ENCODE data around the gene PLXDC1.
"Not testable (repeated sequence)": the region's sequence is repeated elsewhere in the genome, so short reads cannot be mapped to it uniquely, and the experiment has no call there.

Gene PLXDC1

DNA sequence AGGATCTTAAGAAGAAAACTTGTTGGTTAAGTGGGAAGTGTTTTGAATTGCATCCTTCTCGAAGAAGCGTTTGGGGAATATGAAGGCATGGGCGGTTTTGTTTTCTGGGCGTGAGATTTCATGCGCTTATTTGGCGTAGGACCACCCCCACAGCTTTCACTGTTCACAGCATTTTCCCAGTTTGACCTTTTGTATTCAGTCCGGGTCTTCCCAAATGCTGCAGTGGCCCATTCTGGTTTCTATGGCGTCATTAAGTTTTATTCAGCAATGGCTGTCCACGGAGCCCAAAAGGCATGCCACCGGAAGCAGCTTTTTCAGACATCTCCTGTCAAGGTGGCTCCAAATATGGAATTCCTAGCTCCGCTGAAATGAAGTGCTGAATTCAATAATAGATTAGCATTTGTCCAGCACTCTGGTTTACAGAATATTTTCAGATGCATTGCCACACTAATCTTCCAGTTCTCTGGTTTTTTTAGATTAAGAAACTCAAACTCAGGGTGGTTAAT, 93.7 kb downstream of the PLXDC1 start:
- no peak for DNase-seq

DNA sequence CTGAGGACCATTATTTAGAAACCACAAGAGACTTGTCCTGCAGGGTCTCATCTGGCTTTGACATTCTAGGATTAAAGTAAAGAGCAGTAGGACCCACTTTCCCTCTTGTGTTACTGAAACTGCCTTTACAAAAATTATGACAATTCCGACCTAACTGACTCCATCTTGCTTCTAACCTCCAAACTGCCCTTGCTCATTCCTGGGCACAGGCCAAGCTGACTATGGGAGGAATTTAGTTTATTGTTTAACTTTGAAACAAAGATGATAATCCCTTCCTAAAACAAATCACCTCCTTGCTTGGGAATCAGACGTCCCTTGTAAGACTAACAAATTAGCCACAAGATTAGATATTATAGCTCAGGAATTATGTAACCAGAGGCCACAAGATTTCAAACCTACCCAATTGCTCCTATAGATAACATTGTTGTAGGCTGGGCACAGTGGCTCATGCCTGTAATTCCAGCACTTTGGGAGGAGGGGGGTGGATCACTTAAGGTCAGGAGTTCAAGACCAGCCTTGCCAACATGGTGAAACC, 97.3 kb downstream of the PLXDC1 start:
- DNase-seq = no peak

DNA sequence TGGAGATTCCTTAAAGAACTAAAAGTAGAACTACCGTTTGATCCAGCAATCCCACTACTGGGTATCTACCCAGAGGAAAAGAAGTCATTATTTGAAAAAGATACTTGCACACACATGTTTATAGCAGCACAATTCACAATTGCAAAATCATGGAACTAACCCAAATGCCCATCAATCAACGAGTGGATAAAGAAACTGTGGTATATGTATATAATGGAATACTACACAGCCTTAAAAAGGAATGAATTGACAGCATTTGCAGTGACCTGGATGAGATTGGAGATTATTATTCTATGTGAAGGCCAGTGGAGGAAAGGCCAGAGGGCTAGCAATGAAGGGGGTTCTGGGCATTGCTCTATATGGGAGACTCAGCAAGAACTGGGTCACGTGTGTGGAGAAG, 99.0 kb downstream of the PLXDC1 start:
- DNase-seq = not testable (repeated sequence)

DNA sequence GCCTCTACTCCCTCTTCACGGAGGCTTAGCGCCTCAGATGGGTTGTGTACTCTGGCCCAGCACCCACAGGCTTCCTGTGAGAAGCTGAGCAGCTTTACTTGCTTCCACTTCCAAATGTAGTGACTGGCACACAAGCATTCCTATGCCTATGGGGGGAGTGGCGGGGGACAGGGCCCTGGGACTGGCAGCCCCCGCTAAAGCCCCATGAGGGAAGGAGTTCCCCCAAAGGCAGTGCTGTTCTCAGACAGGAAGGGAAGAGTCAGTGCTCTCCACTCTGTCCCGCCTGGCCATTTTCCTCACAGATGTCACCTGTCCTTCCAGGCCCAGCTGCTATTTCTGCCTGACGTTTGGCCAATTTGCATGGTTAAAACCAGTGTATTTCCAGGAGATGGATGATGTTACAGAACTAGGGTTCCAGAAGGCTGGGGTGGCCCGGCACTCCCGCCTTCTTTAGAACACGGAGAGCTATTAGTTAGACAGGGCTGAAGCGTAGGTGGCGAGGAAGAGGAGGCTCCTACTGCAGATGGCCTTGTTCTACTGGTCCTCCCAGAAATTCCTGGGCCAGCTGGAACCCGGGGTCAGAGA, 100.3 kb downstream of the PLXDC1 start:
- DNase-seq = no peak

DNA sequence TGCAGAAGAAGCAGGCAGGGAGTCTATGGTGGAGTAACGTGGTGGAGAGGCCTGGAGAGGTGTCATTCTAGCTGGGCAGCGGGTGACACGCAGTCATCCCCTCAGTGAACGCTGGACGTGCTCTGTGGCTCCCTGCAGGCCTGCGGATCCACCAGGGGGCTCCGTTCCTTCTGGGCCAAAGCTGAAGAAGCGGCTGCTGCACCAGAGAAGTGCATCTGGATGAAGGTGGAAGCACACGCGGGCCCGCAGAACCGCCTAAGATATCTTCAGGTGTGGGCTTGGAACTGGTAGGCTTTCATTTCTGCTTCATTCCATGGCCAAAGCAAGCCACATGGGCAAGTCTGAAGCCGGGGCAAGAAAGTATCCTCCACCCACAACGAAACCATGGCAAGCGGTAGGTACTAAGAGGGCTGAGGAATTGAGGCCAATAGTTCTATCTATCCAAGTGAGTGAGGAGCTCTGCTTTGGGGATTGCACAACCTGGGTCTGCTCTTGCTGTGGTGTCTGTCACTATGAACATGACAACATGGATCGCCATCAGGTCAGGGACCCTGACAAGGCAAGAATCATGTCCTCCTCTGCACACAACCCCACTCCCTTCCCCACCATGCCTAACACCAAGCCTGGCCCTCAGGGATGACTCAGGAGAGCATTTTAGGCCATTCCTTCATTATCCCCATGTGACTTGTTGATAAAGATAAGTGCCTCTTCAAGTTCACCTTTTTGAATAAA, 105.3 kb downstream of the PLXDC1 start:
- DNase-seq = no peak

DNA sequence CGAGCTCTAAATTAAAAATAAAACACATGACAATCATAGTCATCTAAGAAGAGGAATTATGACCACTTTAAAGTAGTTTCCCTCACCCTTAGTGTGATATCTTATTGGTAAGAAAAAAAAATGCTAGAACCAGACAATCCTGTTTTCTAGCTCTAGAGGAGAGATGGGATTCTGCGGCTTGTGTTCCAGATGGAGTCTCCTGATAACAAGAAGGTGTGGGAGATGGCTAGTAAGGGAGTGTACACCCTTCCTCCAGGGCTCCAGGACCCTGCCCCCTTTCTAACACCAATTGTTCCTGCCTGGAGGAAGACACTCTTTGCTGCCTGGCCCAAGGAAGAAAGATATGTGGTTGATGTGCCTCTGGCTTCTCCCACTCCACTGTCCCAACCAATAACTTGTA, 115.4 kb downstream of the PLXDC1 start:
- DNase-seq = no peak

DNA sequence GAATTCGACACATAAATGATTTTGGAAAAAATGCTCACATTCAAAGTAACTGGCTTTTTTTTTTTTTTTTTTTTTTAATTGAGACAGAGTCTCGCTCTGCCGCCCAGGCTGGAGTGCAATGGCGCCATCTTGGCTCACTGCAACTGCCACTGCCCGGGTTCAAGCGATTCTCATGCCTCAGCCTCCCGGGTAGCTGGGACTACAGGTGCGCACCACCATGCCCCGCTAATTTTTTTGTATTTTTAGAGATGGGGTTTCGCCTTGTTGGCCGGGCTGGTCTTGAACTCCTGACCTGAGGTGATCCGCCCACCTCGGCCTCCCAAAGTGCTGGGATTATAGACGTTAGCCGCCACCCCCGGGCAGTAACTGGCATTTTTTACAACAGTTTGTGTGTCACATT, 115.9 kb downstream of the PLXDC1 start:
- DNase-seq = not testable (repeated sequence)

DNA sequence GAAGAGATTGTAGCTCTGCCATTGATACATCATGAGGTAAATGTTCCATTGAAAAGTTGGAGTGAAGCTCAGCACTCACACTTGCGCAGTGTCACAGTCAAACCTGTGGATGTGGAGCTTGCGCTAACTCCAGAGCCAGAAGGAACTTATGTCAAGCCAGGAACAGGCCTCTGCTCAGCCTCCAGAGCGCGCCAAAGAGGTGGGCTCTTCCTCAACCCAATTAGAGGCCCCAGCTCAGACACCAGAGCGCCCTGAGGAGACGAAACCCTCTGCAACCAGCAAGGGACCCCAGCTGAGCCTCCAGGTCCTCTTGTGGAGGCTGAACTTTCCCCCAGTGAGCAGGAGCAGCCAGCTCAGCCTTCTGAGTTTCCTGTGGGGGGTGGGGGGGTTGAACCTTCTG, 122.7 kb downstream of the PLXDC1 start:
- DNase-seq = no peak

DNA sequence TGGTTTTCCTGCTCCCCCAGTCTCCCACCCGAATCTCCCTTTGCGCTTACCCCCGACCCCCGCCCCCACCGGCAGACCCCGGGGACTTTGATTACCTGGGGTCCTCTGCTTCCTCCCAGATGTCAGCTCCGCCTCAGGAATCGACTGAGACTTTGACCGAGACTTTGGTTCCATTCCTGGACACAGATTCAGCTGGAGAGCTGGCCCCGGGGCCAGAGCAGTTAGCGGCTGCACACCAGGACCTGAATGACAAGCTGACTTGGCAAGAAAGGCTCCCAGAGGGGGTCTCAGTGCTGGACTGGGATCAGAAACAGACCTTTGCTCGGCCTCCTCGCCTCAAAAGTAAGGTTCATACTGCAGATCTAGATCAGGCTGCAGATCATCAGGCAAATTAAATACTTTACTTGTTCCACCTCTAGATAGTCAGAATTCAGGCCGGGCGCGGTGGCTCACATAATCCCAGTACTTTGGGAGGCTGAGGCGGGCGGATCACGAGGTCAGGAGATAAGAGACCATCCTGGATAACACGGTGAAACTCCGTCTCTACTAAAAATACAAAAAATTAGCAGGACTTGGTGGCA, 123.9 kb downstream of the PLXDC1 start:
- DNase-seq = no peak

DNA sequence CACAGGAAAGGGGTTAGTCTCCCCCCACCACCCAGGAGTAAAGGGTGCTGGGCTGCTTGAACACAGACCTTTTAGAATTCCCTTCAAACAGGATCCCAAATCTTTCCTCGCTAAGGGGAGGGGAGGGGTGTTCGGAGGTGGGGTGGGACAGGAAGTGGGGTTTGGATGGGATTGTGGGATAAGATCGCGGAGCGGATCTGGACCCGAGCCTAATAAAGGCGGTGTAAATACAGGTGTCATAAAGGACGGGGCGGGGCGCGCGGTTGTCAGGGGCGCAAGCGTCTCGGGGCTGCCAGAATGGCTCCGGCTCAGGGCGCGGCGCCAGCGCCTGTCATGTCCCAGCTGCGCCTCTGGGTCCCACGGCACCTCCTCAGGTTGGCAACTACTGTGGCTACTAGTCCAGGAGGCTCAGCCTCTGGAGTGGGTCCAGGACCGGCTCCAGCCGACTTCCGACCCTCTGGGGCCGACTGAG, 124.4 kb downstream of the PLXDC1 start:
- peak; percentile 11 to 15 for DNase-seq

DNA sequence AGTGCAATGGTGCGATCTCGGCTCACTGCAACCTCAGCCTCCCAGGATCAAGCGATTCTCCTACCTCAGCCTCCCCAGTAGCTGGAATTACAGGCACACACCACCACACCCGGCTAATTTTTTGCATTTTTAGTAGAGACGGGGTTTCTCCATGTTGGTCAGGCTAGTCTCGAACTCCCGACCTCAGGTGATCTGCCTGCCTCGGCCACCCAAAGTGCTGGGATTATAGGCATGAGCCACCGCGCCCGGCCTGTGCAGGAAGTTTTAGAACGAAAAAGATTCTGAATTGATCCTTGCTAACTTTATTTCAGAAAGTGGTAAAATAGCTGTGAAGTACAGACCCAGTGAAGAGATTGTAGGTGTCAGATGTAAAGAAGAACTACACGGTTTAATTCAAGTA, 125.1 kb downstream of the PLXDC1 start:
- DNase-seq = not testable (repeated sequence)

DNA sequence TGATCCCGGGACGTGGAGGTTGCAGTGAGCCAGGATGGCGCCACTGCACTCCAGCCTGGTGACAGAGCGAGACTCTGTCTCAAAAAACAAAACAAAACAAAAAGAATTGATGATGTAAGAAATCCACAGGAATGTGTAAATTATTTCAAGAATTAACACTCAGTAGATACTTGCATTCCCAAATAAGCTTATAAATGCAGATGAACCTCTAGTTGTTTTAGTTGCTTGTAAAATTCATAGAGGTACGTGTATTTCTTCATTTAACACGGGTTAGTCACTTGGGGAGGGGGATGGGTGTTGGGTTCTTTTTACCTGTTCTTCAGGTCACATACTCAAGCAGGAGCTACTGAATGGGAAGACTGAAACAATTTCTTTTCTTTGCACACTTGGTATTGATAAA, 128.5 kb downstream of the PLXDC1 start:
- no peak for DNase-seq

DNA sequence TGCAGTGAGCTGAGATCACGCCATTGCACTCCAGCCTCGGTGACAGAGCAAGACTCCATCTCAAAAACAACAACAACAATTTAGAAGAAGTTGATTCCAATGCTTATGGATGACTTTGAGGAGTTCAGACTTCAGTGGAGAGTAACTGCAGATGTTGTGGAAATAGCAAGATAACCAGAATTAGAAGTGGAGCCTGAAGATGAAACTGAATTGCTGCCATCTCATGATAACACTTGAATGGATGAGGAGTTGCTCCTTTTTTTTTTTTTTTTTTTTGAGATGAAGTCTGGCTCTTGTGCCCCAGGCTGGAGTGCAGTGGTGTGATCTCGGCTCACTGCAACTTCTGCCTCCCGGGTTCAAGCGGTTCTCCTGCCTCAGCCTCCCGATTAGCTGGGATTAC, 131.4 kb downstream of the PLXDC1 start:
- not testable (repeated sequence) for DNase-seq

DNA sequence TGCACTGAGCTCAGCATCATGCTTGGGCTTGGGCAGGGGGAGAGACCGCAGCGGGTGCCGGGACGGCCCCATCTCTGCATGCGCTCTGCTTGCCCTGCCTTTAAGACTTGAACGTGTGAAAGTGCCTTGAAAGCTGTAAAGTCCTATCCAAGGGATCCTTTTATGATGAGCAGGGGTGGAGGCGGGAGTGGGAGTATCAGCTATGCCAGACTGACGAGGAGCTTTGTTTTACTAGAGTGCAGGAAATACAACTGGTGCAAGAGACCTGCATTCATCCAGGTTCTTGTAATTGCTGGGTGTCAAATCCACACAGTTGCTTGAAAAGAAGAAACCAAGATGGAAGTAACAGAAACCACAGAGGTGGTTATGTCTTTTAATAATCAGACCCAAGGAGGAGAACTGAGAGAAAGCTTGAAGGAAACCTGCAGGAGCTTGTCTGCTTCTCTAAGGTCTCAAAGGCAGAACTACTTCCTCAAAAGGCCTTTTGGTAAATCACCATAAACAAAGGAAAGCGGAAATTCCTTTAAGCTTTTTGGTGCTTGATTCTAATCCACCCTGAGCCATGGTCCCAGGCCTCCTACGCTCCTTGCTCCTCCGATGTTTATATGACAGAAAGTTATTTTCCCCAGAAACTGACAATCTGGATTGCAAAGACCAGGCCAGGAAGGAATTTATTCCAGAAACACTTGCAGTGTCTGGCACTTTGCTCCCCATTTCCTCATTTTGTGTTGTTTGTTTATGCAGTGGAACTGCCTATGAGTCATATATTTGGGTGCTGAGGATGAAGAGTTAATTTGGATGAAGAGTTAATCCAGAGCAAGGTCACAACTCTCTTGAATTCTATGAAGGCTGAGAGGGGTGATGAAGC, 132.9 kb downstream of the PLXDC1 start:
- DNase-seq = peak; percentile 33 to 35

DNA sequence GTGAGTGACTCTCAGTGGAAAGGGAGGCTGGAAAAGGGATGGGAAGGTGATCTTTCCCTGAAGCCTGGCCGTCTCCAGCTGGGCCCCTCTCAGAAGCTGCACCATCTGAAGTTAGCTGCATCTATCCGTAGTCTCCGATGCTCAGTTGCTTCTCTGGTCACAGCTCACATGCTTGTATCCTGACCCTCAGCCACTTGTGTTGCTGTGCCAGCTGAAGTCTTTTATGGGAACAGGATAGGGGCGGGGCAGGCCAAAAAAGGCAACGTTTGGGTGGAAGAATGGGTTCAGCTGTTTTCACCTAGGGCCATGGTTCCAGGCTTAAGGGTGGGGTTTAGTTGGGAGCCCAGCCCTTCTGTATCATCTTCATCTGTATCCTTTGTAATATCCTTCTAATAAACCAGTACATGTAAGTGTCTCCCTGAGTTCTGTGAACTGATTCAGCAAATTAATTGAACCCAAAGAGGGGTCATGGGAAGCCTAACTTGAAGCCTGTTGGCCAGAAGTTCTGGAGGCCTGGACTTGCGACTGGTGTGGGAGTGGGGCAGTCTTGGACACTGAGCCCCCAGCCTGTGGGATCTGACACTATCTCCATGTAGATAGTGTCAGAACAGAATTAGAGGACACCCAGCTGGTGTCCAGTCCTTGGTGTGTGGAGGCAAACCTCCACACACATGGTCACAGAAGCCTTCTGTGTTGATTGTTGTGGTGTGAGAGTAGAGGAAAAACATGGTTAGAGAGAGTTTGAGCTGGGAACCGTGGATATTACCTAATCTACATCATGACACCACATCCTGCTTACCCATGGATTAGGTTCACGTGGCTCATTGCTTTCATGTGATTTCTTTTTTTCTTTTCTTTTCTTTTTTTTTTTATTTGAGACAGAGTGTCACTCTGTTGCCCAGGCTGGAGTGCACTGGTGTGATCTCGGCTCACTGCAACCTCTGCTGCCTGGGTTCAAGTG, 135.0 kb downstream of the PLXDC1 start:
- DNase-seq = no peak

DNA sequence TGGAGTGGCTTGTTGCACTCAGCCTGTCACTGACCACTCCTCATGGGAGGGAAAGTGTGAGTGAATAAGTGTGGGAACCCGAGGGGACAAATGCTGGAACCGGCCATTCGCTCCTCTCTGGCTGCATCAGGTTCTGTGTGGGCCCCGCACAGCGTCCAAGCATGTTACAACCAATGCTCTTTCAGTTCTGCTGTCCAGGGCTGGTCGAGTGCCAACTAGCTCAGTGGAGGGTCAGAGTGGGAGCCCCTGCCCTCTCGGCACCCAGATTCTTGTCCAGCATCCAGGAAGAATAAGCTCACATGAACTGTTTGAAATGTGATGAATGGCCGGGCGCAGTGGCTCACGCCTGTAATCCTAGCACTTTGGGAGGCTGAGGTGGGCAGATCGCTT, 135.9 kb downstream of the PLXDC1 start:
- DNase-seq = no peak

DNA sequence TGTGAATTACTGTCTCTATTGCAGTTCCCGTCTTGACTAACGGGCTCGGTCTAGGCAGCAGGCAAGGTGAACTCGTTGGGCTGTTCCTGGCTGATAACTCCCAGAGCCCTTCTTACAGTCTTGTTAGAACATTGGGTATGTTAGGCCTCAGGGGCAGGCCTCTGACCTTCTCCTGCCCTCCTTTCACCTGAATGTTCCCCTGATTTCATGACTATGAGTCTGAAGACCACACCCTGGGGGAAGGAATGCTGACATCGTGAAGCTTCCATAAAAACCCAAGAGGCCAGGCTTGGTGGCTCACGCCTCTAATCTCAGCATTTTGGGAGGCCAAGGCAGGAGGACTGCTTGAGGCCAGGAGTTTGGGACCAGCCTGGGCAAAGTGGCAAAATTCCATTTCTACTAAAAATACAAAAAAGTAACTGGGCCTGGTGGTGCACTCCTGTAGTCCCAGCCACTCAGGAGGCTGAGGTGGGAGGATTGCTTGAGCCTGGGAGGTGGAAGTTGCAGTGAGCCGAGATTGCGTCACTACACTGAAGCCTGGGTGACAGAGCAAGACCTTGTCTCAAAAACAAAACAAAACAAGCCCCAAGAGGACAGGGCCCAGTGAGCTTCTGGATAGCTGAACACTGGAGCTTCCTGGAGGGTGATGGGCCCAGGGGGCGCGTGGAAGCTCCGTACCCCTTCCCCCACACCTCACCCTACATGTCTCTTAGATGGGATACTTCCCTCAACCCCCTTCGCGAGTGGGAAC, 136.5 kb downstream of the PLXDC1 start:
- no peak for DNase-seq

DNA sequence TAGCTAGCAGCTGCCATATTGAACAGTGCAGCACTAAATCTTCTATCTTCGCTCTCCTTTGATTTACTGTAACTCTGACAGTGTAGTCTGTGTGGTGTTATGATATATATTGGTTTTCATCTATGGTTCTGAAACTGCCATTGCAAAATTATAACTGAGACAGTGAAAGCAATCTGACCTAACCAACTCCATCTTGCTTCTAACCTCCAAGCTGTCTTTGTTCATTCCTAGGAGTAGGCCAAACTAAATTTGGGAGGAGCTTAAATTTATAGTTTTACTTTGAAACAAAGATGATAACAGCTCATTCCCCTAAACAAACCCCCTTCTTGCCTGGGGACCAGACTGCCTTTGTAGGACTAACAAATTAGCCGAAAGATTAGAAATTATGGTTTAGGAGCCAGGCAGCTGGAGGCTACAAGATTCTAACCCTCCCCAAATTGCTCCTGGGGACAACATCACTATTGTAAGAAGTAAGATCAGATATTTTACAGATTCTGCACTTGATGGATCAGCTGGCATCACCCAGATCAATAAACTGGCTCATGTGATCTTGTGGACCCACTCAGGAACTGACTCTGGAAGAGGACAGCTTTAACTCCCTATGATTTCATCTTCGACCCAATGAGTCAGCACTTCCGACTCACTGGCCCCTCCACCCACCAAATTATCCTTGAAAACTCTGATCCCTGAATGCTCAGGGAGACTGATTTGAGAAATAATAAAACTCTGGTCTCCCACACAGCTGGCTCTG, 137.2 kb downstream of the PLXDC1 start:
- no peak for DNase-seq
